Peyer's patch (tissue), 4 donors: ENCODE data around the gene DIP2B. TPM values are rescaled to one million over a fixed set of nuclear protein-coding genes. Genes with fewer than 3 reads are reported as not detected.

Experiments used
- DNase-seq, 3 donors: peaks; one replicate each; pipeline ENCODE4 v3.0.0-alpha.2; 2017 to 2019
- H3K27ac ChIP-seq, 4 donors: fragments of 200-600 bp; sonication (generic); one replicate each; pipeline ENCODE4 v1.5.1; 2016 to 2019
- H3K27me3 ChIP-seq, 2 donors: fragments of 200-600 bp; sonication (generic); one replicate each; pipeline ENCODE4 v1.5.1; 2019
- H3K36me3 ChIP-seq, 3 donors: fragments of 200-600 bp; sonication (generic); one replicate each; pipeline ENCODE4 v1.5.1; 2016 to 2019
- H3K4me1 ChIP-seq, 4 donors: fragments of 200-600 bp; sonication (generic); one replicate each; pipeline ENCODE4 v1.5.1; 2016 to 2019
- H3K4me3 ChIP-seq, 4 donors: fragments of 200-600 bp; sonication (generic); 1 replicate in 3 of 4; 2 replicates in 1 of 4; pipeline ENCODE4 v1.5.1; 2016 to 2019; ENCODE audit warnings: mild to moderate bottlenecking in 1 of 4
- H3K9me3 ChIP-seq, 4 donors: fragments of 200-600 bp; sonication (generic); one replicate each; pipeline ENCODE4 v1.5.1; 2016 to 2019; ENCODE audit warnings: mild to moderate bottlenecking in 1 of 4
- CTCF ChIP-seq, 6 experiments: fragments of 450-650 bp in 4 of 6; fragments of 200-600 bp in 2 of 6; sonication (generic) in 1 of 6; IDR thresholded peaks; one replicate each; pipeline ENCODE4 v1.5.1; 2017 to 2019; ENCODE audit warnings: antibody characterized with exemption in 6 of 6, mild to moderate bottlenecking in 3 of 6, moderate library complexity in 1 of 6
- POLR2A ChIP-seq, 2 donors: fragments of 450-650 bp; IDR thresholded peaks; one replicate each; pipeline ENCODE4 v1.5.1; 2017; ENCODE audit warnings: antibody characterized with exemption in 2 of 2, mild to moderate bottlenecking in 2 of 2, moderate library complexity in 2 of 2
- total RNA-seq, 4 donors: library from RNA; depleted of rRNA; stranded (reverse); fragments of >200 nt; gene quantifications; one replicate each; pipeline ENCODE4 v1.1.0, GENCODE V29; 2016

Gene DIP2B
- total RNA-seq, 4 donors from 2014 or later, result 28.0 to 73.4 (median 42.5) TPM

DNA sequence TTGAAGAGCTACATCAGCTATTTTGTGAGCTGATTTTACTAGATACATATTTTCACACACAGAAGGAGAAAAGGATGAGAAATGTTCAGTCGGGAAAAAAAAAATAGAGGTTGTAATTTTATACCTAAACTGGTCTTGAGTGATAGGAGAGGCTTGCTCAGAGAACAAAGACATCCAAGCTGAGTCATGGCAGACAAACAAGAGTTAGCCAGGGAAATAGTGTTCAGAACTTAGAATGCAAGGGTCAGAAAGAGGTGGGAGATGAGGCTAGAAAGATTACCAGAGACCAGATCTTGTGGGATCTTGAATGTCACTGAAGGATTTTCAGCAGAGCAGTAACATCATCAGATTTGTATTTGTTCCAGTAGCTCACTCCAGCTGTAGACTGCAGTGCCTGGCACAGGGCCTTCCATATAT is 137.3 kb downstream of the DIP2B start:
- Histone ChIP-seq H3K27ac (no peak overlapping the region), H3K27me3 (no peaks in the 10 kb centered on the region), H3K36me3 (peaks cover 0 to 19% (median 0%) of the 10 kb centered on the region in 3 donors), H3K9me3 (no peaks in the 10 kb centered on the region), H3K4me1 (no peaks in the 10 kb centered on the region), H3K4me3 (no peak overlapping the region)
- TF ChIP-seq POLR2A (IDR thresholded peaks at IDR 0.05) (no peak), CTCF (IDR thresholded peaks at IDR 0.05) (no peak)
- no peak for DNase-seq

- no peaks in the 10 kb centered on the region for H3K27me3 ChIP-seq
- H3K4me3 ChIP-seq, result no peak overlapping the region
- no peaks in the 10 kb centered on the region for H3K4me1 ChIP-seq
- DNase-seq, result no peak
- no peaks in the 10 kb centered on the region for H3K9me3 ChIP-seq
- TF ChIP-seq CTCF (IDR thresholded peaks at IDR 0.05) (no peak), POLR2A (IDR thresholded peaks at IDR 0.05) (no peak)
- H3K27ac ChIP-seq, result no peak overlapping the region
- peaks cover 0 to 22% (median 0%) of the 10 kb centered on the region in 3 donors for H3K36me3 ChIP-seq
Observed at GRCh38 chr12:50642761-50643160, 138.0 kb downstream of the DIP2B start.

GRCh38 chr12:50647031-50647430 is 142.2 kb downstream of the DIP2B start:
- no peak overlapping the region for H3K4me3 ChIP-seq
- no peak for TF ChIP-seq POLR2A (IDR thresholded peaks at IDR 0.05)
- H3K9me3 ChIP-seq, result no peaks in the 10 kb centered on the region
- H3K27me3 ChIP-seq, result no peaks in the 10 kb centered on the region
- no peaks in the 10 kb centered on the region for H3K4me1 ChIP-seq
- no peak for DNase-seq
- H3K36me3 ChIP-seq, result peaks cover 0 to 7% (median 0%) of the 10 kb centered on the region in 3 donors
- H3K27ac ChIP-seq, result no peak overlapping the region

- Histone ChIP-seq H3K27ac (no peak overlapping the region), H3K4me3 (no peak overlapping the region), H3K9me3 (no peaks in the 10 kb centered on the region), H3K27me3 (no peaks in the 10 kb centered on the region), H3K4me1 (no peaks in the 10 kb centered on the region), H3K36me3 (peaks cover 0 to 3% (median 0%) of the 10 kb centered on the region in 3 donors)
- no peak for DNase-seq
- TF ChIP-seq POLR2A (IDR thresholded peaks at IDR 0.05) (no peak), CTCF (IDR thresholded peaks at IDR 0.05) (no peak)
Observed at GRCh38 chr12:50647479-50647878, 142.7 kb downstream of the DIP2B start.

- peaks cover 0 to 3% (median 0%) of the 10 kb centered on the region in 3 donors for H3K36me3 ChIP-seq
- no peak for DNase-seq
- H3K9me3 ChIP-seq, result no peaks in the 10 kb centered on the region
- no peak overlapping the region for H3K27ac ChIP-seq
- no peaks in the 10 kb centered on the region for H3K4me1 ChIP-seq
- H3K4me3 ChIP-seq, result no peak overlapping the region
- no peak for TF ChIP-seq CTCF (IDR thresholded peaks at IDR 0.05)
- H3K27me3 ChIP-seq, result no peaks in the 10 kb centered on the region
Observed at GRCh38 chr12:50650285-50650684, 145.5 kb downstream of the DIP2B start.

DNA sequence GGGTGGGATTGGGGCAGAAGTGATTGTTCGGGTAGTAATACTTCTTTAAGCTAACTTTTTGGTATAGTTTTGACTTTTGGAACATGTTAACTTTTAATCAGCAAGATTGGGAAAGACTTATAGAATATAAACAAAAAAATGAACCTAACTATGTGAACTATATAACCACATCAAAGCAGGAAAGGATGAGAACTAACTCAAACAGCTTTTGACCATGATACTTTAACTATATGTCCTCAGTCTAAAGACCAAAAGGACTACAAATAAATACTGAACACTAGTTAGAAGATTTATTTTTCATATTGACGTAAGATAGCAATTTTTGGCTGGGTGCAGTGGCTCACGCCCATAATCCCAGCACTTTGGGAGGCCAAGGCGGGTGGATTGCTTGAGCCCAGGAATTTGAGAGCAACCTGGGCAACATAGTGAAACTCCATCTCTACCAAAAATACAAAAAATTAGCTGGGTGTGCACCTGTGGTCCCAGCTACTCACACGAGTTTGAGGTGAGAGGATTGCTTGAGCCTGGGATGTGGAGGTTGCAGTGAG is 150.7 kb downstream of the DIP2B start:
- H3K4me1 ChIP-seq, result no peaks in the 10 kb centered on the region
- TF ChIP-seq CTCF (IDR thresholded peaks at IDR 0.05) (no peak), POLR2A (IDR thresholded peaks at IDR 0.05) (no peak)
- no peak for DNase-seq
- H3K36me3 ChIP-seq, result peaks cover 0 to 4% (median 0%) of the 10 kb centered on the region in 3 donors
- no peak overlapping the region for H3K4me3 ChIP-seq
- no peak overlapping the region for H3K27ac ChIP-seq
- no peaks in the 10 kb centered on the region for H3K9me3 ChIP-seq
- no peaks in the 10 kb centered on the region for H3K27me3 ChIP-seq
